ENCODE data around the gene TARM1. TPM values are rescaled to one million over a fixed set of nuclear protein-coding genes. Genes with fewer than 3 reads are reported as not detected.

TARM1 gene
- total RNA-seq, 1 experiment from 2014 or later, result not detected

- H3K27ac Mint-ChIP-seq (ENCODE audit: low read depth, unreplicated experiment), result no peak overlapping the region
- intact Hi-C loops (cut with micrococcal nuclease), result no loop called here
- DNase-seq (ENCODE audit: unreplicated experiment), result no peak
- CTCF ChIA-PET, result no interaction called here
- H3K4me3 Mint-ChIP-seq (ENCODE audit: unreplicated experiment), result no peak overlapping the region
- POLR2A ChIA-PET, result no interaction called here
- H3K36me3 Mint-ChIP-seq (ENCODE audit: insufficient read depth, unreplicated experiment), result no peaks in the 10 kb centered on the region
- no peaks in the 10 kb centered on the region for H3K27me3 Mint-ChIP-seq (ENCODE audit: insufficient read depth, unreplicated experiment)
- no peaks in the 10 kb centered on the region for H3K4me1 Mint-ChIP-seq (ENCODE audit: insufficient read depth, unreplicated experiment)
- peaks cover 8% of the 10 kb centered on the region for H3K9me3 Mint-ChIP-seq (ENCODE audit: unreplicated experiment)
- no peak for TF ChIP-seq CTCF (IDR thresholded peaks at IDR 0.05; ENCODE audit: unreplicated experiment)
- BruUV-seq (replicated peaks), result no TSS peak
Measured at GRCh38 chr19:54073829-54074228, 7.3 kb downstream of the TARM1 start.

- no TSS peak for BruUV-seq (replicated peaks)
- no peak overlapping the region for H3K4me3 Mint-ChIP-seq (ENCODE audit: unreplicated experiment)
- peaks cover 16% of the 10 kb centered on the region for H3K9me3 Mint-ChIP-seq (ENCODE audit: unreplicated experiment)
- no peak for DNase-seq (ENCODE audit: unreplicated experiment)
- intact Hi-C loops (cut with micrococcal nuclease), result no loop called here
- H3K36me3 Mint-ChIP-seq (ENCODE audit: insufficient read depth, unreplicated experiment), result no peaks in the 10 kb centered on the region
- H3K27me3 Mint-ChIP-seq (ENCODE audit: insufficient read depth, unreplicated experiment), result no peaks in the 10 kb centered on the region
- ChIA-PET POLR2A (no interaction called here), CTCF (no interaction called here)
- H3K4me1 Mint-ChIP-seq (ENCODE audit: insufficient read depth, unreplicated experiment), result no peaks in the 10 kb centered on the region
- no peak overlapping the region for H3K27ac Mint-ChIP-seq (ENCODE audit: low read depth, unreplicated experiment)
- no peak for TF ChIP-seq CTCF (IDR thresholded peaks at IDR 0.05; ENCODE audit: unreplicated experiment)
Measured at GRCh38 chr19:54069470-54069869, 11.7 kb downstream of the TARM1 start.

GRCh38 chr19:54063350-54064116, 17.6 kb downstream of the TARM1 start, which contains the start of gene VSTM1:
Gene VSTM1 (minus strand): TSS chr19:54063897. CDS start chr19:54063777, 120 bp downstream.
- ChIA-PET CTCF (no interaction called here), POLR2A (no interaction called here)
- TF ChIP-seq CTCF (IDR thresholded peaks at IDR 0.05; ENCODE audit: unreplicated experiment), result no peak
- Mint-ChIP-seq H3K9me3 (ENCODE audit: unreplicated experiment) (peaks cover 16% of the 10 kb centered on the region), H3K4me3 (ENCODE audit: unreplicated experiment) (no peak within 1 kb of the TSS), H3K4me1 (ENCODE audit: insufficient read depth, unreplicated experiment) (no peaks in the 10 kb centered on the region), H3K27ac (ENCODE audit: low read depth, unreplicated experiment) (no peak within 1 kb of the TSS), H3K36me3 (ENCODE audit: insufficient read depth, unreplicated experiment) (no peaks in the 10 kb centered on the region), H3K27me3 (ENCODE audit: insufficient read depth, unreplicated experiment) (no peaks in the 10 kb centered on the region)
- no peak for DNase-seq (ENCODE audit: unreplicated experiment)
- no TSS peak for BruUV-seq (replicated peaks)
- intact Hi-C loops (cut with micrococcal nuclease), result no loop called here

GRCh38 chr19:54062643-54063042, 18.5 kb downstream of the TARM1 start:
- peaks cover 16% of the 10 kb centered on the region for H3K9me3 Mint-ChIP-seq (ENCODE audit: unreplicated experiment)
- DNase-seq (ENCODE audit: unreplicated experiment), result no peak
- no TSS peak for BruUV-seq (replicated peaks)
- ChIA-PET POLR2A (no interaction called here), CTCF (no interaction called here)
- H3K4me1 Mint-ChIP-seq (ENCODE audit: insufficient read depth, unreplicated experiment), result no peaks in the 10 kb centered on the region
- TF ChIP-seq CTCF (IDR thresholded peaks at IDR 0.05; ENCODE audit: unreplicated experiment), result no peak
- H3K27me3 Mint-ChIP-seq (ENCODE audit: insufficient read depth, unreplicated experiment), result no peaks in the 10 kb centered on the region
- intact Hi-C loops (cut with micrococcal nuclease), result no loop called here
- H3K4me3 Mint-ChIP-seq (ENCODE audit: unreplicated experiment), result no peak overlapping the region
- H3K27ac Mint-ChIP-seq (ENCODE audit: low read depth, unreplicated experiment), result no peak overlapping the region
- no peaks in the 10 kb centered on the region for H3K36me3 Mint-ChIP-seq (ENCODE audit: insufficient read depth, unreplicated experiment)

All from MCF 10A (cell line).